ENCODE measurements around the gene IFT52.

Gene IFT52

GRCh38 chr20:43560974-43561373 is 29.8 kb upstream of the IFT52 start:
- no peak overlapping the region for H3K27ac Mint-ChIP-seq
- no peaks in the 10 kb centered on the region for H3K9me3 Mint-ChIP-seq (ENCODE audit: low read depth)
- no peaks in the 10 kb centered on the region for H3K4me1 Mint-ChIP-seq (ENCODE audit: low read depth)
- H3K27me3 Mint-ChIP-seq, result no peaks in the 10 kb centered on the region
- H3K36me3 Mint-ChIP-seq, result no peaks in the 10 kb centered on the region
- no peak overlapping the region for H3K4me3 Mint-ChIP-seq

DNA sequence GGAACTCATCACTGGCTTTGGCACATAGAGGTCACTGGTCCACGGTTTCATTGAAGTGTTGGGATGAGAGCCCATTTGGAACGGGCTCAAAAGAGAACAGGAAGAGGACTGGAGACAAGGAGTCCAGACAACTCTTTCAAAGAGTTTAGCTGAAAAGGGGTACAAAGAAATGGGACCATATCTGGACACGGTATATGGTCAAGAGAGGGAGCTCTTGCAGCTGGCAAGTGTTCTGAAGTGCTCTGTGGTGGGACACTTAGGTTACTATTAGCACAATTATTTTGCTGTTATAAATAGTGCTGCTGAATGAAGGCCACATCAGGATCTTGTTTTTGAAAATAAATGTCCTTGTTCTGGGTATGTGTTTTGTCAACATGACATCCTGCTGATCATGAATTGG is 27.3 kb upstream of the IFT52 start:
- H3K4me3 Mint-ChIP-seq, result no peak overlapping the region
- H3K4me1 Mint-ChIP-seq (ENCODE audit: low read depth), result no peaks in the 10 kb centered on the region
- H3K27me3 Mint-ChIP-seq, result no peaks in the 10 kb centered on the region
- no peaks in the 10 kb centered on the region for H3K36me3 Mint-ChIP-seq
- H3K9me3 Mint-ChIP-seq (ENCODE audit: low read depth), result no peaks in the 10 kb centered on the region
- H3K27ac Mint-ChIP-seq, result no peak overlapping the region

DNA sequence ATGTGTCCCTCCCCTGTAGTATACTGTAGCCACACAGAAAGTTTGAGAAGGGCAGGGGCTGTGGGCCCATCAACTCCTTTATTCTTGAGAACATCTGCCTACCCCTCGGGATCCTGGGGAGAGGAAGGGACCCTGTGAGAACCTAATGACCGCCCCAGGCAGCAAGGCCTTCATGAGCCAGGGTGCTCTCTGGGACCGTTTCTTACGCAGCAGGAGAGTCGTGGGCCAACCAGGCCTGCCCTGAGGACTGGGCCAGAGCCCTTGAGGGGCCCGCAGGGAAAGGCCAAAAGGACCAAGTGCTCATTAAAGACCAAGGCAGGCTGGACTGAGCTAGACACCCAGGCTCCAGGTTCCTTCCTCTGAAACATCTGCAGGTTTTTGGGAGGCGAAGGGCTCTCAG is 26.7 kb upstream of the IFT52 start:
- Mint-ChIP-seq H3K36me3 (no peaks in the 10 kb centered on the region), H3K4me3 (no peak overlapping the region), H3K27ac (no peak overlapping the region), H3K9me3 (ENCODE audit: low read depth) (no peaks in the 10 kb centered on the region), H3K4me1 (ENCODE audit: low read depth) (no peaks in the 10 kb centered on the region), H3K27me3 (no peaks in the 10 kb centered on the region)

DNA sequence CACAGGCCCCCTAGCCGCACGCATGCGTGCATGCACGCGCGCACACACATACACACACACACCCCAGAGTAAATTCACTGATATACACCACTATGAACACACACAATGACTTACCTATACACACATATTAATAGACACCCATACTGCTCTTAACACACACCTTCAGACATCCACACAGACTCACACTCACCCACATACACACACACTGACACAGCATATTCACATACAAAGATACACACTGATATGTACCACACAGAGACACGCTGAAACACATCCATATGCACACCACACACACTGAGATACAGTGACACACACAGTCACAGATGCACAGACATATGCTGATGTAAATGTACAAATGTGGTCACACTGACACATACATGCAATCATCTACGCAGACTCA is 26.3 kb upstream of the IFT52 start:
- H3K4me1 Mint-ChIP-seq (ENCODE audit: low read depth), result no peaks in the 10 kb centered on the region
- H3K27ac Mint-ChIP-seq, result no peak overlapping the region
- H3K9me3 Mint-ChIP-seq (ENCODE audit: low read depth), result no peaks in the 10 kb centered on the region
- no peak overlapping the region for H3K4me3 Mint-ChIP-seq
- no peaks in the 10 kb centered on the region for H3K36me3 Mint-ChIP-seq
- H3K27me3 Mint-ChIP-seq, result no peaks in the 10 kb centered on the region

- no peaks in the 10 kb centered on the region for H3K27me3 Mint-ChIP-seq
- H3K36me3 Mint-ChIP-seq, result no peaks in the 10 kb centered on the region
- no peaks in the 10 kb centered on the region for H3K9me3 Mint-ChIP-seq (ENCODE audit: low read depth)
- H3K4me1 Mint-ChIP-seq (ENCODE audit: low read depth), result no peaks in the 10 kb centered on the region
- H3K27ac Mint-ChIP-seq, result no peak overlapping the region
- no peak overlapping the region for H3K4me3 Mint-ChIP-seq
Measured at GRCh38 chr20:43564993-43565757, 25.6 kb upstream of the IFT52 start.

- Mint-ChIP-seq H3K4me1 (ENCODE audit: low read depth) (no peaks in the 10 kb centered on the region), H3K4me3 (no peak overlapping the region), H3K36me3 (no peaks in the 10 kb centered on the region), H3K9me3 (ENCODE audit: low read depth) (no peaks in the 10 kb centered on the region), H3K27me3 (no peaks in the 10 kb centered on the region), H3K27ac (no peak overlapping the region)
Measured at GRCh38 chr20:43565758-43566104, 25.0 kb upstream of the IFT52 start.

DNA sequence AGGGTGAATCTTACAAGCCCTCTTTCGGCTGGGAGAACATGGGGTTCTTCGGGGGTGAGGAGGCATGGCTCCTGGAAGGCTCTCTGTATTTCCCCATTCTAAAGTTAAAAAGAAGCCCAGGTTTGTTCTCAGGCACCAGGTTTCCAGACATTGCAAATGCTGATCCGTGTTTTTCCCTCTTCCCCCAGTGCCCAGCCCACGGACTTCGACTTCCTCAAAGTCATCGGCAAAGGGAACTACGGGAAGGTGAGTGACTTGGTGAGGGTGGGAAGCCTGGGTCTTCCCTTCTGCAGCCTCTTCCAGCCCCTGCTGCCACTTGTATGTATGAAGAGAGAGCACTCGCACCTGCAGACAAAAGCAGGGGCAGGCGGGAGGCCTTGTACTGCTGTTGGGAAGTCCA is 23.3 kb upstream of the IFT52 start:
- Mint-ChIP-seq H3K36me3 (no peaks in the 10 kb centered on the region), H3K27ac (no peak overlapping the region), H3K9me3 (ENCODE audit: low read depth) (no peaks in the 10 kb centered on the region), H3K4me3 (no peak overlapping the region), H3K27me3 (no peaks in the 10 kb centered on the region), H3K4me1 (ENCODE audit: low read depth) (no peaks in the 10 kb centered on the region)

GRCh38 chr20:43568706-43569105 is 22.0 kb upstream of the IFT52 start:
- Mint-ChIP-seq H3K4me3 (no peak overlapping the region), H3K27me3 (no peaks in the 10 kb centered on the region), H3K27ac (no peak overlapping the region), H3K36me3 (no peaks in the 10 kb centered on the region), H3K4me1 (ENCODE audit: low read depth) (no peaks in the 10 kb centered on the region), H3K9me3 (ENCODE audit: low read depth) (no peaks in the 10 kb centered on the region)

DNA sequence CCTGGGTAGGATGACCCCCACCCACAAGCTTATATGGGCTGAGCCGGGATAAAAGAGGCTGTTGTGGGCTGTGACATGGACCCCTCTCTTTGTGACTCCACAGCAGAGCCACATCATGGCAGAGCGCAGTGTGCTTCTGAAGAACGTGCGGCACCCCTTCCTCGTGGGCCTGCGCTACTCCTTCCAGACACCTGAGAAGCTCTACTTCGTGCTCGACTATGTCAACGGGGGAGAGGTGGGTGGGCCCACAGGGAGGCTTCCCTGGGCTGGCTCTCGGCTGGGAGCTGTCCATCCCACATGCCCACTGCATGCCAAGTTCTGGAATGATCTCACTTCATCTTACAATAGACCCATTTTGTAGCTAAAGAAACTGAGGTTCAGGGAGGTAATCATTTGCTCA is 21.5 kb upstream of the IFT52 start:
- Mint-ChIP-seq H3K27me3 (no peaks in the 10 kb centered on the region), H3K9me3 (ENCODE audit: low read depth) (no peaks in the 10 kb centered on the region), H3K27ac (no peak overlapping the region), H3K4me1 (ENCODE audit: low read depth) (no peaks in the 10 kb centered on the region), H3K4me3 (no peak overlapping the region), H3K36me3 (no peaks in the 10 kb centered on the region)

DNA sequence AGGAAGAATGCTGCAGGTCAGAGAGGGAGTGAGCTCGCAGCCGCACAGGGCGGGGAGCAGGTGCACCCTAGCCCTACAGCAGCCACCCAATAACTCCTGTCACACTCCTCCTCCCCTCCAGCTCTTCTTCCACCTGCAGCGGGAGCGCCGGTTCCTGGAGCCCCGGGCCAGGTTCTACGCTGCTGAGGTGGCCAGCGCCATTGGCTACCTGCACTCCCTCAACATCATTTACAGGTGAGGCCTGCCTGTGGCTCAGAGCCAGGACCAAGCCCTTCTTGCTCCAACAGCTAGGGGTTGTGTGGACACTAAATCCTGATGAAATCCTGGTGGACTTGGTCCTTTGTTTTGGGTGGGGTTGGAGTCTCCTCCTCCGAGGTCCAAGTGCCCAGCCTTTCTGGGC is 20.2 kb upstream of the IFT52 start:
- H3K4me1 Mint-ChIP-seq (ENCODE audit: low read depth), result no peaks in the 10 kb centered on the region
- no peaks in the 10 kb centered on the region for H3K9me3 Mint-ChIP-seq (ENCODE audit: low read depth)
- no peaks in the 10 kb centered on the region for H3K36me3 Mint-ChIP-seq
- H3K4me3 Mint-ChIP-seq, result no peak overlapping the region
- H3K27ac Mint-ChIP-seq, result no peak overlapping the region
- no peaks in the 10 kb centered on the region for H3K27me3 Mint-ChIP-seq

GRCh38 chr20:43571310-43571709 is 19.4 kb upstream of the IFT52 start:
- no peaks in the 10 kb centered on the region for H3K9me3 Mint-ChIP-seq (ENCODE audit: low read depth)
- no peaks in the 10 kb centered on the region for H3K4me1 Mint-ChIP-seq (ENCODE audit: low read depth)
- H3K27me3 Mint-ChIP-seq, result no peaks in the 10 kb centered on the region
- no peak overlapping the region for H3K4me3 Mint-ChIP-seq
- no peaks in the 10 kb centered on the region for H3K36me3 Mint-ChIP-seq
- no peak overlapping the region for H3K27ac Mint-ChIP-seq

GRCh38 chr20:43571771-43572170 is 19.0 kb upstream of the IFT52 start:
- Mint-ChIP-seq H3K4me1 (ENCODE audit: low read depth) (no peaks in the 10 kb centered on the region), H3K9me3 (ENCODE audit: low read depth) (no peaks in the 10 kb centered on the region), H3K36me3 (no peaks in the 10 kb centered on the region), H3K27me3 (no peaks in the 10 kb centered on the region), H3K4me3 (no peak overlapping the region), H3K27ac (no peak overlapping the region)

GRCh38 chr20:43572891-43573290 is 17.8 kb upstream of the IFT52 start:
- no peaks in the 10 kb centered on the region for H3K9me3 Mint-ChIP-seq (ENCODE audit: low read depth)

DNA sequence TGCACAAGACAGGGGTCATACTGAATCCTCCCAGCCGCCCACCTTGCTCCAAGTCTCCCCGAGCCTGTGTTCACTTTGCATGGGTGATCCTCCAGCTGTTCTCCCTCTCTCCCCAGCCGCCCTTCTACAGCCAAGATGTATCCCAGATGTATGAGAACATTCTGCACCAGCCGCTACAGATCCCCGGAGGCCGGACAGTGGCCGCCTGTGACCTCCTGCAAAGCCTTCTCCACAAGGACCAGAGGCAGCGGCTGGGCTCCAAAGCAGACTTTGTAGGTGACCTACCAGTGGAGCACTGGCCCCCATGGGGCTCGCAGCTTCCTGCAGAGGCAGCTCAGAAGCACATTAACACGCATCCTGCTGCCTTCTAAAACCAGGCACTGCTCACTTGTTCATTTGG is 14.6 kb upstream of the IFT52 start:
- H3K9me3 Mint-ChIP-seq (ENCODE audit: low read depth), result no peaks in the 10 kb centered on the region
- no peaks in the 10 kb centered on the region for H3K27me3 Mint-ChIP-seq
- H3K4me1 Mint-ChIP-seq (ENCODE audit: low read depth), result no peaks in the 10 kb centered on the region
- H3K36me3 Mint-ChIP-seq, result no peaks in the 10 kb centered on the region
- H3K27ac Mint-ChIP-seq, result no peak overlapping the region
- H3K4me3 Mint-ChIP-seq, result no peak overlapping the region

More at GRCh38 chr20:43572891-43573290, 17.8 kb upstream of the IFT52 start:
- Mint-ChIP-seq H3K27ac (no peak overlapping the region), H3K36me3 (no peaks in the 10 kb centered on the region), H3K4me1 (ENCODE audit: low read depth) (no peaks in the 10 kb centered on the region), H3K27me3 (no peaks in the 10 kb centered on the region), H3K4me3 (no peak overlapping the region)

- no peaks in the 10 kb centered on the region for H3K27me3 Mint-ChIP-seq
- no peaks in the 10 kb centered on the region for H3K9me3 Mint-ChIP-seq (ENCODE audit: low read depth)
- H3K27ac Mint-ChIP-seq, result no peak overlapping the region
- no peak overlapping the region for H3K4me3 Mint-ChIP-seq
- H3K4me1 Mint-ChIP-seq (ENCODE audit: low read depth), result no peaks in the 10 kb centered on the region
- H3K36me3 Mint-ChIP-seq, result no peaks in the 10 kb centered on the region
Measured at GRCh38 chr20:43579861-43580793, 10.6 kb upstream of the IFT52 start.
